GM23338 (cell line): ENCODE data around the gene SLC6A13.

Experiments used
- EZH2 ChIP-seq: fragments of 200-600 bp; sonication (generic); IDR thresholded peaks from one replicate; pipeline ENCODE4 v1.8.0; 2017; ENCODE audit warnings: antibody characterized with exemption, mild to moderate bottlenecking, low read depth; ENCODE audit not compliant: unreplicated experiment
- EZH2phosphoT487 ChIP-seq: fragments of 200-600 bp; sonication (generic); IDR thresholded peaks from one replicate; pipeline ENCODE4 v1.8.1; 2018; ENCODE audit warnings: antibody characterized with exemption; ENCODE audit not compliant: unreplicated experiment
- POLR2AphosphoS5 ChIP-seq: IDR thresholded peaks from 2 replicates; pipeline ENCODE4 v1.6.1; 2016; ENCODE audit warnings: antibody characterized with exemption, low read depth
- TF ChIP-seq, protein P1 (sequence below), 2 experiments: fragments of 200-600 bp in 1 of 2; sonication (generic) in 1 of 2; conservative IDR thresholded peaks; 2 replicates each; pipeline versions ENCODE4 v1.5.1 to v1.6.1; 2016 to 2017; ENCODE audit warnings: antibody characterized with exemption in 2 of 2, low read depth in 2 of 2, mild to moderate bottlenecking in 2 of 2, moderate library complexity in 1 of 2

DNA sequence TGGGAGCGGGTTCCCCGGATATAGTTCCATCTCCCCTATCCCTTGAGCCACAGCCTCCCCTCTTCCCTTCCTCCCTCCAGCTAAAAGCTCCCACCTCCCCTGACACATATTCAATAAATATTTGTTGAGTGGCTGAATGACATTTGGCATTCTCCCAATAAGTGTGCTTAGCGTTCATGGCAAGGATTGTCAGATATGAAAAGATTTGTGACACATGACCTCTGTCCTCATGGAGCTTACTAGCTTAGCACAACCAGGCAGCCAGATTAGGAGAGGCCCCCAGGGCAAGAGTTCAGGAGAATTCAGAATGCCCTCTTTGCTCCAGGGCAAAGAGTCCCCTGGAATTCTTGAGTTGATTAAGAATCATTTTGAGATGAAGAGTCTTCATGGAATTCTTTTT, 26.2 kb downstream of the SLC6A13 start:
- TF ChIP-seq, protein P1, sequence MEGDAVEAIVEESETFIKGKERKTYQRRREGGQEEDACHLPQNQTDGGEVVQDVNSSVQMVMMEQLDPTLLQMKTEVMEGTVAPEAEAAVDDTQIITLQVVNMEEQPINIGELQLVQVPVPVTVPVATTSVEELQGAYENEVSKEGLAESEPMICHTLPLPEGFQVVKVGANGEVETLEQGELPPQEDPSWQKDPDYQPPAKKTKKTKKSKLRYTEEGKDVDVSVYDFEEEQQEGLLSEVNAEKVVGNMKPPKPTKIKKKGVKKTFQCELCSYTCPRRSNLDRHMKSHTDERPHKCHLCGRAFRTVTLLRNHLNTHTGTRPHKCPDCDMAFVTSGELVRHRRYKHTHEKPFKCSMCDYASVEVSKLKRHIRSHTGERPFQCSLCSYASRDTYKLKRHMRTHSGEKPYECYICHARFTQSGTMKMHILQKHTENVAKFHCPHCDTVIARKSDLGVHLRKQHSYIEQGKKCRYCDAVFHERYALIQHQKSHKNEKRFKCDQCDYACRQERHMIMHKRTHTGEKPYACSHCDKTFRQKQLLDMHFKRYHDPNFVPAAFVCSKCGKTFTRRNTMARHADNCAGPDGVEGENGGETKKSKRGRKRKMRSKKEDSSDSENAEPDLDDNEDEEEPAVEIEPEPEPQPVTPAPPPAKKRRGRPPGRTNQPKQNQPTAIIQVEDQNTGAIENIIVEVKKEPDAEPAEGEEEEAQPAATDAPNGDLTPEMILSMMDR (conservative IDR thresholded peaks at IDR 0.05; ENCODE audit: low read depth in 2 of 2), result no peak
- TF ChIP-seq POLR2AphosphoS5 (no peak), EZH2phosphoT487 (no peak), EZH2 (no peak)
